Bronchial epithelial cell (primary cell): Measurements from ENCODE around the gene EXOC7. TPM values are rescaled to one million over a fixed set of nuclear protein-coding genes. Genes with fewer than 3 reads are reported as not detected.
A peak's percentile ranks its signal among the peaks of the same experiment; 100 is the strongest.

ENCODE experiments used
- DNase-seq: peaks from one replicate; pipeline ENCODE4 v3.0.0-alpha.2; 2010; ENCODE audit warnings: low read depth
- FAIRE-seq: peaks from 2 replicates; lab custom pipeline; 2011; peaks lifted over from hg19 to GRCh38; lab: Jason Lieb, UNC
- H3K27me3 ChIP-seq: 2 replicates; pipeline ENCODE4 v1.5.1; 2011; ENCODE audit warnings: low read length; ENCODE audit not compliant: control insufficient read depth, insufficient read depth
- H3K36me3 ChIP-seq: 2 replicates; pipeline ENCODE4 v1.5.1; 2011; ENCODE audit warnings: low read length; ENCODE audit not compliant: control insufficient read depth, insufficient read depth
- H3K4me3 ChIP-seq: 2 replicates; pipeline ENCODE4 v1.5.1; 2011; ENCODE audit warnings: mild to moderate bottlenecking, low read depth, low read length, control low read depth
- total RNA-seq: library from RNA; depleted of rRNA; stranded (reverse); fragments of >200 nt; gene quantifications from 2 replicates; pipeline ENCODE4 v1.2.1, GENCODE V29; 2014
- TF ChIP-seq, protein P1 (sequence below): IDR thresholded peaks from 2 replicates; pipeline ENCODE4 v1.5.1; 2011; ENCODE audit warnings: mild to moderate bottlenecking, moderate library complexity, low read length, control low read depth, inconsistent platforms; ENCODE audit not compliant: insufficient read depth, severe bottlenecking

Gene EXOC7
- total RNA-seq, 1 donor from 2014 or later: 41.9 TPM

GRCh38 chr17:76076765-76077583 lies 26.6 kb downstream of the EXOC7 start:
- DNase-seq (no peak), FAIRE-seq (no peak)
- TF ChIP-seq, protein P1, sequence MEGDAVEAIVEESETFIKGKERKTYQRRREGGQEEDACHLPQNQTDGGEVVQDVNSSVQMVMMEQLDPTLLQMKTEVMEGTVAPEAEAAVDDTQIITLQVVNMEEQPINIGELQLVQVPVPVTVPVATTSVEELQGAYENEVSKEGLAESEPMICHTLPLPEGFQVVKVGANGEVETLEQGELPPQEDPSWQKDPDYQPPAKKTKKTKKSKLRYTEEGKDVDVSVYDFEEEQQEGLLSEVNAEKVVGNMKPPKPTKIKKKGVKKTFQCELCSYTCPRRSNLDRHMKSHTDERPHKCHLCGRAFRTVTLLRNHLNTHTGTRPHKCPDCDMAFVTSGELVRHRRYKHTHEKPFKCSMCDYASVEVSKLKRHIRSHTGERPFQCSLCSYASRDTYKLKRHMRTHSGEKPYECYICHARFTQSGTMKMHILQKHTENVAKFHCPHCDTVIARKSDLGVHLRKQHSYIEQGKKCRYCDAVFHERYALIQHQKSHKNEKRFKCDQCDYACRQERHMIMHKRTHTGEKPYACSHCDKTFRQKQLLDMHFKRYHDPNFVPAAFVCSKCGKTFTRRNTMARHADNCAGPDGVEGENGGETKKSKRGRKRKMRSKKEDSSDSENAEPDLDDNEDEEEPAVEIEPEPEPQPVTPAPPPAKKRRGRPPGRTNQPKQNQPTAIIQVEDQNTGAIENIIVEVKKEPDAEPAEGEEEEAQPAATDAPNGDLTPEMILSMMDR: no peak
- H3K4me3 ChIP-seq: no peak overlapping the region
- peaks cover 51% of the 10 kb centered on the region for H3K27me3 ChIP-seq
- H3K36me3 ChIP-seq: no peaks in the 10 kb centered on the region

GRCh38 chr17:76076146-76076764 lies 27.3 kb downstream of the EXOC7 start:
- TF ChIP-seq, protein P1: no peak
- no peak overlapping the region for H3K4me3 ChIP-seq
- FAIRE-seq: no peak

DNA sequence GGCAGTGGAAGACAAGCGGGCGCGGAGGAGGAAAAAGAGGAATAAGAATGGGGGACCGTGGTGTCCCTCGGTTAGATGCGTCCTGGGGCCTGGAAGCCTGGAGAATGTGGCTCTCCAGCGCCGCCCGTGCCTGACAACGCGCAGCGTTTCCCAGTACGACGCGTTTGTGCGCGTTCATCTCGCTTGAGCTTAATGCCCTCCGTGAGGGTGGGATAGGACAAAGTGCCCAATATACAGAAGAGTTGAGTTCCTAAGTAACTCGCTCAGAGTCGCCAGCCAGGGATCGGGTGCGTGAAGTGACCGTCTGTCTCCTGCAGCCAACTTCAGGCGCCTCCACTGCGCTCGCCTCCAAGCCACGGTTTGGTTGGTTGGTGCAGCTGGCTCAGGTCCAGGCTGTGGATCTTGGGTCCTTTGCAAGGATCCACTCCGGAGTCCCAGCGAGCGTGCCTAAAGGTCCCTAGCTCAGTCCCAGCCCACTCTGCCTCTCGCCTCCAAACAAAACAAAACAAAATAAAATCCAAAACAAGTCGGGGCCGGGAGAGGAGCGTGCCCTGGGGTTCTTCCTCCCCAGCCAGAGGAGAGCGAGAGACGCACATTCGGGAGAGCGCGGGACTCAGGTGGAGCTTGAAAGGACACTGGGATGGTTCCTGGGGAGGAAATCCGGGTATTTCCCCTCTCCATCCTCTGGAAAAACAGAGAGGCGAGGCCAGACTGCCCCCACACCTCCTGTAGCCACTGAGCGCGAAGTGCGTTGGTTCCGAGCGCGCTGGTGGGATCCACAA lies 28.0 kb downstream of the EXOC7 start:
- H3K27me3 ChIP-seq: peaks cover 51% of the 10 kb centered on the region
- H3K4me3 ChIP-seq: no peak overlapping the region
- no peaks in the 10 kb centered on the region for H3K36me3 ChIP-seq
- FAIRE-seq (no peak), DNase-seq (no peak)
- TF ChIP-seq, protein P1: peak; percentile 41

More at GRCh38 chr17:76076146-76076764, 27.3 kb downstream of the EXOC7 start:
- no peak for DNase-seq
- Histone ChIP-seq H3K27me3 (peaks cover 51% of the 10 kb centered on the region), H3K36me3 (no peaks in the 10 kb centered on the region)

DNA sequence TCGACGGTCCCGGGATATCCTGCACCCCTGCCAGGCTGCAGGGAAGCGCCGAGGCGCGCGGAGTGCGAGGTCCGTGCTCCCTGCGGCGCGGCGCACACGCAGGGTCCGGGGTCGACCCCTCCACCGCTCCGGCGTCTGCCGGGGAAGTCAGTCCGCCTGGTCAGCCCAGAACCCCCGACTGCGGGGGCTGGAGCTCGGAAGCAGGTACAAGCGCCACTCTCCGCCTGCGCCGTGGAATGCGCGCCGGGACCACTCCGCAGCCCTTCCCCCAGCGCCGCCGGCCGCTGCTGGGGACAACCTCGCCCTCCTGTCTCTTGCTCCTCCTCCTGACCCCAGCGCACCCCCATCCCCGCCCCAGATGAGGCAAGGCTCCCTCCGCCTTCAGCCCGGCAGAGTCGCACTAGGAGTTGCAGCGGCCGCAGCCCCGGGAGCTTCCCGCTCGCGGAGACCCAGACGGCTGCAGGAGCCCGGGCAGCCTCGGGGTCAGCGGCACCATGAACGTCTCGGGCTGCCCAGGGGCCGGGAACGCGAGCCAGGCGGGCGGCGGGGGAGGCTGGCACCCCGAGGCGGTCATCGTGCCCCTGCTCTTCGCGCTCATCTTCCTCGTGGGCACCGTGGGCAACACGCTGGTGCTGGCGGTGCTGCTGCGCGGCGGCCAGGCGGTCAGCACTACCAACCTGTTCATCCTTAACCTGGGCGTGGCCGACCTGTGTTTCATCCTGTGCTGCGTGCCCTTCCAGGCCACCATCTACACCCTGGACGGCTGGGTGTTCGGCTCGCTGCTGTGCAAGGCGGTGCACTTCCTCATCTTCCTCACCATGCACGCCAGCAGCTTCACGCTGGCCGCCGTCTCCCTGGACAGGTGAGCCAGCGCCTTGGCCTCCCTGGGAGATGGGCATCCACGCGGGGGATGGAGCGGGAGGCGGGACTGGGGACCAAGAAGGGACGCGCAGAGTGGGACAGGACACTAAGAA lies 28.9 kb downstream of the EXOC7 start, which contains the start of gene GALR2:
Gene GALR2 (plus strand): TSS at position 392 of the 974 bp plus-strand sequence. CDS start 103 bp downstream, at position 495.
- TF ChIP-seq, protein P1: no peak
- H3K27me3 ChIP-seq: peaks cover 49% of the 10 kb centered on the region
- DNase-seq (no peak), FAIRE-seq (no peak)
- H3K4me3 ChIP-seq: no peak within 1 kb of the TSS
- H3K36me3 ChIP-seq: no peaks in the 10 kb centered on the region
